Measurements from ENCODE around the gene ATPAF1. TPM values are rescaled to one million over a fixed set of nuclear protein-coding genes. Genes with fewer than 3 reads are reported as not detected.

The ATPAF1 gene
- total RNA-seq, 1 donor from 2014 or later = 40.9 TPM

GRCh38 chr1:46583494-46583893 is 84.7 kb downstream of the ATPAF1 start:
- peaks cover 38% of the 10 kb centered on the region for H3K36me3 Mint-ChIP-seq (ENCODE audit: low read depth)

DNA sequence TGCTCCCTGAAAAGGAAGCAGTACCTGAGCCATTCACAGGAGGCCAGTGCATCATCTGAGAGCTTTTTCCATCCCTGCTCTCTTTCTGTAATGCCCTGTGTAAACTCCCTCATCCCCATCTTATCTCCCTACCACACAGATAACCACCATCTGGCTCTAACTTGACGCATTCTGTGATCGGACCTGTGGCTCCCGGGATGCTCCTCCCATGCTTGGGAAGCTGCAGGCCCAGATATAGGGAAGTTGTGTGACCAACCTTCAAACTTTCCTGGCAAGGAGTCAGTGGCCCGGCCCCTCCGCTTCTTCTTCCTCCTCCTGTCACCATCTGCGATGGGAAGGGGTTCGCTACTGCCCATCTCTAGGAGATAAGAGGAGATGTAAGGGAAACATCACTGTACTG is 85.2 kb downstream of the ATPAF1 start:
- Mint-ChIP-seq H3K36me3 (ENCODE audit: low read depth) (peaks cover 42% of the 10 kb centered on the region), H3K27me3 (ENCODE audit: insufficient read depth) (no peaks in the 10 kb centered on the region)

More at GRCh38 chr1:46583494-46583893, 84.7 kb downstream of the ATPAF1 start:
- peaks cover 48% of the 10 kb centered on the region for H3K4me1 Mint-ChIP-seq (ENCODE audit: low read depth)
- H3K9me3 Mint-ChIP-seq = no peaks in the 10 kb centered on the region
- no peak for DNase-seq (ENCODE audit: low spot score)
- H3K4me3 Mint-ChIP-seq = no peak overlapping the region
- H3K27me3 Mint-ChIP-seq (ENCODE audit: insufficient read depth) = no peaks in the 10 kb centered on the region
- peak overlapping the region; percentile 96 for H3K27ac Mint-ChIP-seq
- intact Hi-C loops (cut with micrococcal nuclease) = loop anchor here (5.0 kb wide), 1 partner anchor 84 kb away; the partner anchor contains the start of gene ATPAF1

More for the DNA sequence above, 85.2 kb downstream of the ATPAF1 start:
- DNase-seq (ENCODE audit: low spot score) = no peak
- peak overlapping the region; percentile 7 for H3K4me3 Mint-ChIP-seq
- peaks cover 51% of the 10 kb centered on the region for H3K4me1 Mint-ChIP-seq (ENCODE audit: low read depth)
- intact Hi-C loops (cut with micrococcal nuclease) = loop anchor here (1.0 to 5.0 kb wide), 2 partner anchors 84 to 136 kb away; partner anchors contain the start of genes ATPAF1 and EFCAB14
- H3K9me3 Mint-ChIP-seq = no peaks in the 10 kb centered on the region
- peak overlapping the region; percentile 96 for H3K27ac Mint-ChIP-seq

Other genes starting within 250 kb of the ATPAF1 start
- gene DMBX1, start 178.5 kb downstream of the ATPAF1 start, total RNA-seq = not detected in 2 replicates
- gene KNCN, start 116.7 kb downstream of the ATPAF1 start, total RNA-seq = not detected in 2 replicates
- 48.7 TPM in 2 replicates for gene MKNK1, start 64.1 kb downstream of the ATPAF1 start, total RNA-seq
- gene MOB3C, start 51.6 kb downstream of the ATPAF1 start, total RNA-seq = 16.9 and 17.0 TPM in 2 replicates
- gene TEX38, start 3.5 kb upstream of the ATPAF1 start, total RNA-seq = 0.18 TPM in 1 of 2 replicates, not detected in the other
- 67.0 and 70.4 TPM in 2 replicates for gene EFCAB14, start 50.8 kb upstream of the ATPAF1 start, total RNA-seq
- not detected in 2 replicates for gene CYP4B1, start 130.7 kb upstream of the ATPAF1 start, total RNA-seq

Measured in activated T-helper 1 cell treated with anti-CD3 and anti-CD28 coated beads, Interleukin-12 subunit alpha, Interleukin-12 subunit beta, Interleukin-2, Interleukin-4 antibody, amounts not matched to agents 30 ng/mL and 10 ng/mL and 1 ng/mL, durations not matched to agents 14 hours and 24 hours and 36 hours (primary cell).